NCI-H1694 (cell line): ENCODE measurements around the gene TOMM40L.

Source experiments
- DNase-seq: peaks from one replicate; lab custom pipeline; 2025; lab: John Stamatoyannopoulos, UW

The TOMM40L gene

DNA sequence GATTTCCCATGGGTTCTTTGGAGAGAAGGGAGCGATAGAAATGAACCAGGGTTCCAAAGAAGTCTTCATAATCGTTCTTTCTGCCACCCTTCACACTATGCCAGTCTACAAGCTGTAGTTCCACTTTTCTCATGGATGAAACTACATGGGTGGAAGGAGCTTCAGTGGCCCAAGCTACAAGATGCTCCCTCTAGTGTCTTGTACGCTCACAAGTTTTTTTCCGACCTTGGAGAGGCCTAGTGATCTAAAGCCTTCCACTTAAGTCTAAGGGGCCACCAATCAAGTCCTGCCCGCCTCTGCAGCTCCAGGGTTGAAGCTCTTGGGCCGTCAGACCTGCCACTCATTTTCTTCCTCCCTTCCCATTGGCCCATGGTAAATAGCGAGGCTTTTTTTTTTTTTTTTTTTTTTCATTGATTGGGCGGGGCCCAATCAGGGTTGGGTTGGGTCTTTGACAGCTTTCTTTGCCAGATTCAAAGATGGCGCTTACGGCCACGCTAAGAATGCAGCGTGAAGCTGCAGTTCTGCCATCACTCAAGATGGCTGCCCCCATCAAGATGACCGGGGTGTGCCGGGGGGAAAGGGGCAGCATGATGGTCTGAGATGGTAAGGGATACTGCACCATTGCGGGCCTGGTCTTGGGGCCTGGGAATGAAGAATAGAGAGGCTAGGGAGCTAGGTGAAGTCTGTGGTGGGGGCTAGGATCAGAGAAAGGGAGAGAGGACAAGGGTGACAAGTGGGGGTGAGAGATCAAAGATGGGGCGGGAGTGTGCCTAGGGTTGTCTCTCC is at the start of gene TOMM40L:
TOMM40L (plus strand) TSS at position 527 of the 786 bp plus-strand sequence. CDS start 430 bp downstream, outside the sequence.
- peak; percentile 99 for DNase-seq

GRCh38 chr1:161176468-161177111 is 49.3 kb upstream of the TOMM40L start:
- no peak for DNase-seq

DNA sequence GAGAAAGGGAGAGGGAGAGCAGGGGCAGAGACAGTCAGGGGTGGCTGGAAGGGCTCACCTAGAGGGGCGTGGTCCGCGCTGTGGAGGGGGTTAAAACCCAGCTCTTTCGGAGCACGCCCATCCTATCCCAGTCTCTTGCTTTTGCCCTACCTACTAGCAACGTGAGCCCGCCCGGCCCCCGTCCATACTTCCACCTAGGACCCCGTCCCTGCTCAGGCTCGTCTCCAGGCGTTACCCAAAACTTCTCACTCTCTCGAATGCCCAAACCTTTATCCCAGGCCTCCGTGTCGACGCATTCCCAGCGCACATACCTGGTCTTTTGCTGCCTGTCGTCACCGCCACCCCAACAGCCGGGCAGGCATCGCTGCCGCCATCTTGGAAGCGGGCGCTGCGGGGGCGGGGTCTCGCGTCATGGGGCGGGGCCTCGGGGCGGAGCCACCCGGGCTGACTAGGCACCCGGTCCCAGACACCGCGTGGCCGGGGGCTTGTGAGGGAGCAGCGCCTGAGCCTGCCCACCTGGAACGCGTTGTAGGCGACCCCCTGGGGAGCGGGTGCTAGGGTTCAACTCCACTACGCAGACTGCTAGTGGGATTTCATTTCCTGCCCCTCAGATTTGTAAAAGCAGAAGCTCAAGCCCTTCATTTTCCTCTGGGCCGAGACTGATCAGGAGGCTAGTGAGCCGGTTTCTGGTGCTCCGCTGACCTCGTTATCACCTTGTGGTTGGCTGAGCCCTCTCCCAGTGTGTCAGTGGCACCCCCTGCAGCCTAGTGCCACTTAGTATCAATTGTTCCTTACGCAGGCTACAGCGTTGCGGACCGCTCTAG is 48.5 kb upstream of the TOMM40L start, which contains the start of gene B4GALT3:
B4GALT3 (minus strand) TSS at position 396 of the 824 bp plus-strand sequence. CDS start 1,447 bp downstream, outside the sequence.
- DNase-seq: peak; percentile 55

DNA sequence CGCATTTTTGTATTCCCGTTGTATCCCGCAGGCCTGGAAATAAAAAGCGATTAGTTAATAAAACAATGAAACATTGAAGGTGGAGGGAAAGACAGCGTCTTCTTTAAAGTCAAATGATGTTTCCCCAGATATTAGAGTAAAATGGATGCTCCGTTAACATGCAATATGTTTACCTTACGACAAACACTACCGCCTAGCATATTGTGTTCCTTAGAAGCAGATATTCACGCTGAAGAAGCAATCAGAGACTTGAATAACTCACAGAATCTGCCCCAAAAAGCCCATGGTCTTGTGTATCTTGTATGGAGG is 48.0 kb upstream of the TOMM40L start:
- no peak for DNase-seq

DNA sequence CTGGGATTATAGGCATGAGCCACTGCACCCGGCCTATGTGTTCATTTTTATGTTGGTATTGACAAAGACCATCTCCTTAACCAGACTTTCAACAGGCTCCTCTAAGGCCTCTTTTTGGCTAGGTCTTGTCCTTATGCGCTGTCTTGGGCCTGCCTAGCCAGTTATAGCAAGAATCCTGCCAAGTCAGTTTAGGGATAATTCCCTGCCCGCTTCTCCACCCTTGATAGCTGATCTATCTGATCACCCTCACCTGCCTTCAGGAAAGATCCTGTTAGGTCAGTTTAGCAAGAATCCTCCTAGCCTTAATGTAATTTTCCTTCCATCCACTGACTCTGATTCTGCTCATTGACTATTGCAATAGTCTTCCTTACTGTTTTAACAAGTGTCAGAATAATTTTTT is 46.2 kb upstream of the TOMM40L start:
- DNase-seq: no peak

- no peak for DNase-seq
Observed at GRCh38 chr1:161180639-161181038, 45.2 kb upstream of the TOMM40L start.

DNA sequence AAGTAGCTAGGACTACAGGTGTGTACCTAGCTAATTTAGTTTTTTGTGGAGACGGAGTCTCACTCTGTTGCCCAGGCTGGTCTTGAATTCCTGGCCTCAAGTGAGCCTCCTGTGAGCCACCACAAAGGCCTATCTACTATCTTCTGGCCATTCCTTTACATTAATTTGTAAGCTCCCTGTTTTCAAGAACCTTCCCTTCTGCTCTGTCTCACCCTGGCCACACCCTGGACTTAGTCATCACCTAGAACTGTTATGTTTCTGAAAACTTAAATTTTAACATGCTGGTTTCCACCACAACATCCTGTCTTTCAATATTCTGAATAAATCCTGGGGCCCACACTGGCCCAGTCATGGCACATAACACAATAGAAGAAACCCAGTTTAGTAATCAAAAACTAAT is 43.6 kb upstream of the TOMM40L start:
- no peak for DNase-seq

DNA sequence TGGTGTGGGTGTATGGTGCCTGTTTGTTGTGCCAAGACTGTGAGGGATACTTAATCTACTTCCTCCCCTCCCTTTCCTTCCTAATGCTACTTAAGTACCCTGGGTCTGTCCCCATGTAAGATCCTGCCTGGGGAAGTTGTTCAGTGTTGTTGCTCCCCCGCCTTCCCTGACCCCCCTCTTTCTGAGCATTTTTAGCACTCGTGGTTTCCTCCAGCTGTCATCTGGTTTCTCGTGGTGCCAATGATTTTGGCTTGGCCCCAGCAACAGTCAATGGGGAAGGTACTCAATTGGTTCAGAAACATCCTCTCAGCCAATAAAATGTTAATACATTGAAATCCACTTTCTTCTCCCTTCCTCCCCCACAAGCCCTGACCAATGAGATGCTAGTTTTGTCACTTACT is 40.6 kb upstream of the TOMM40L start:
- peak; percentile 96 for DNase-seq

DNA sequence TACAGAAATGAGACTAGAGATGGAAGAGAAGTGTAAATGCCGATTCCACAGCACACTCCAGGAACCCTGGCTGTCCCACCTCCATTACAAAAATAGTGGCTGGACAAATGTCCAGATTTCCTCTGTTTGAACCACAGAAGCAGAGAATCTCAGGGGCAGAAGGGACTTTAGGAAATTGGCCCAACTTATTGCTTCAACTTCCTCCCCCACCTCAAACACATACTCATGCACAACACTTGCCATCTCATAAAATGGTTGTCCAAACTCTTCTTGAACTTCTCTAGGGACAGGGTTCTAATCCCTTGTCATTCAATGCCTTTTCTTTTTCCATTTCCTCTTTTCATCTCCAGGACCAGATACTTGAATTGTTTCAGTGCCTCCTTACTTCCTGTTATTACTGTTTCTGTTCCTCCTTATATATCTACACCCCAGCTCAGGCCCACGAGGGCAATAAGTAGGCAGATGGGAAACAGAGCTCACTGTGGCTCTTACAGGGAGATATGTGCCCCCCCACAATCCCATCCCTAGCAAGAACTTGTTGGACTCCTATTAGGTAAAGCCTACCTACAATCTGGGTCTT is 40.0 kb upstream of the TOMM40L start:
- no peak for DNase-seq

GRCh38 chr1:161187311-161187710 is 38.5 kb upstream of the TOMM40L start:
- no peak for DNase-seq

DNA sequence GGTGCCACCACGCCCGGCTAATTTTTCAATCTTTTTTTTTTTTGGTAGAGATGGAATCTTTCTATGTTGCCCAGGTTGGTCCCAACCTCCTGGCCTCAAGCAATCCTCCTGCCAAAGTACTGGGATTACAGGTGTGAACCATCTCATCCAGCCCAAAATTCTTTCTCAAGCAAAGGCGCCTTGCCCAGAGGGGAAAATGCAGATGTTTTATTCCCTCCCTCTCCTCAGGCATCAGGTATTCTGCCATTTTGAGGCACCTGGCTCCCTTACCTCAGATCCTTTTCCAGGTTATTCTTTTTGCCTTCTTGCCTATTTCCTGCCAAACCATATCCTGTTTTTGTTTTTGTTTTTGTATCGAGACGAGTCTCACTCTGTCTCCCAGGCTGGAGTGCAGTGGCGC is 37.5 kb upstream of the TOMM40L start:
- no peak for DNase-seq

- no peak for DNase-seq
Observed at GRCh38 chr1:161189036-161189435, 36.8 kb upstream of the TOMM40L start.

DNA sequence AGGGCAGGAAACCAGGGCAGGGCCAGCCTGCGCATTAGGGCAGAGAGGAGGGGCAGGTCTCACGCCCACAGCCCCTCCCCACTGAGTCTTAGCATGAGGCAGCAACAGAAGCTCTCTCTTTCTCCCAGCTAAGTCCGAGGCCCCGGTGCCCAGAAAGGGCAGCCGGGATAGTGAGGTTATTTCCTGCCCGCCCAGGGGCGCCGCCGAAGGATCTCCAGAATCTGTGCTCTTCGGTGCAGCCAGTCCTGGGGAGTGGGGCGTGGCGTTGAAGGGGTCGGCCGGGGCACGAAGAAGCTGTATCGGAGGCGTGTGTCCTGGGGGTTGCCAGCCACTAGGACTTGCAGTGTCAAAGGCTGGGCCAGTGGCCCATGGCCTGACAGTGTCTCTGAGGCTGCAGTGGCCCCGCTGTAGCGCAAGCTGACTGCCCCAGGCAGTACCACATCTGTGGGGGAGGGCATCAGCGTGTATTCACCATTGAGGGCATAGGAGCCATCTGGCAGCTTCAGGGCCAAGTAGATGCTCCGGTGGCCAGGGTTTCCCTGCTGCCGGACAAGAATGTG is 34.8 kb upstream of the TOMM40L start:
- no peak for DNase-seq

GRCh38 chr1:161191971-161192370 is 33.9 kb upstream of the TOMM40L start:
- no peak for DNase-seq

GRCh38 chr1:161192476-161193465 is 33.1 kb upstream of the TOMM40L start:
- peak; percentile 66 for DNase-seq

DNA sequence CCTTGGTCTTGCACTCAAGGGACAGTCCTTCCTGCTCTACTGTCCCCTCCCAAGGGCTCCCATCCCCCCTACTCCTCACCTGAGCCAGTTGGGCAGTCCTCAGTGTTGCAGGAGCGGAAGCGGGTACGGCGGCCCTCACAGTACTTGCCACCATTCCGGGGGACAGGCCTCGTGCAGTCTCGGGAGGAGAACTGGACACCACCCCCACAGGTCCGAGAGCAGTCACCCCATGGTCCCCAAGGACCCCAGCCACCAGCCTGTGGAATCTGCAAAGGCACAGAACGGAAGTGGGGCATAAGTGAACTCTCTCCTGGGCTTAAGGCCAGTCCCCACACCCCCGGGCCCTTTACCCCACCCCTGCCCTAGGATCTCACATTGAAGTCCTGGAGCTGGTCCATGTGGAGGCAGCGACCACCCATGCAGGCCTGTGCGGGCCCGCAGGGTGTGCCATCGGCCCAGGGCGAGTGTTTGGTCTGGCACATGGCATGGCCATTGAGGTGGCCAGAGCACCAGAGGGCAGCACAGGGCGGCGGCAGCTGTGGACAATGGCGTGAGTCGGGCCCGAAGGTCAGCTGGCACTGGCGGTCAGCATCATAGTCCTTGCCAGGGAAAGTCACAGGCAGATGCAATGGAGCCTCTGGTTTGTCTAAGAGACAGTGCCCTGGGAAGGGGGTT is 32.2 kb upstream of the TOMM40L start:
- no peak for DNase-seq

GRCh38 chr1:161195171-161195570 is 30.7 kb upstream of the TOMM40L start:
- DNase-seq: no peak

DNA sequence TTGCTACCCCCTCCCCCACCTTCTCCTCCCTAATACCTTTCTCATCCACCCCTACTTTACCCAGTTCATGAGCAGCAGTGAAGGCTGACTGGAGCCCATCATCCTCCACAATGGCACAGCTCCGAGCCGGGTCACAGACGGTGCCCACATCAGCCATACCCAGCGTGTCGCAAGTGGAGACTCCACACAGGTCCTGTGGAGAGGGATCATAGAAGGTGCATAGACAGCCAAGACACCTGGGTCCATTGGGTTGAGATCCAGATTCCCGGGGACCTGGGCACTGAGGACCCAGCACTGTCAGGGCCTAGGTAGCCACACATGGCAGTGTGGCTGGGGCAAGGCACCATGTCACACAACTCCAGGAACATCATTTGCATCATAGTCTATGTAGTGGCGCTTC is 29.7 kb upstream of the TOMM40L start:
- DNase-seq: no peak

DNA sequence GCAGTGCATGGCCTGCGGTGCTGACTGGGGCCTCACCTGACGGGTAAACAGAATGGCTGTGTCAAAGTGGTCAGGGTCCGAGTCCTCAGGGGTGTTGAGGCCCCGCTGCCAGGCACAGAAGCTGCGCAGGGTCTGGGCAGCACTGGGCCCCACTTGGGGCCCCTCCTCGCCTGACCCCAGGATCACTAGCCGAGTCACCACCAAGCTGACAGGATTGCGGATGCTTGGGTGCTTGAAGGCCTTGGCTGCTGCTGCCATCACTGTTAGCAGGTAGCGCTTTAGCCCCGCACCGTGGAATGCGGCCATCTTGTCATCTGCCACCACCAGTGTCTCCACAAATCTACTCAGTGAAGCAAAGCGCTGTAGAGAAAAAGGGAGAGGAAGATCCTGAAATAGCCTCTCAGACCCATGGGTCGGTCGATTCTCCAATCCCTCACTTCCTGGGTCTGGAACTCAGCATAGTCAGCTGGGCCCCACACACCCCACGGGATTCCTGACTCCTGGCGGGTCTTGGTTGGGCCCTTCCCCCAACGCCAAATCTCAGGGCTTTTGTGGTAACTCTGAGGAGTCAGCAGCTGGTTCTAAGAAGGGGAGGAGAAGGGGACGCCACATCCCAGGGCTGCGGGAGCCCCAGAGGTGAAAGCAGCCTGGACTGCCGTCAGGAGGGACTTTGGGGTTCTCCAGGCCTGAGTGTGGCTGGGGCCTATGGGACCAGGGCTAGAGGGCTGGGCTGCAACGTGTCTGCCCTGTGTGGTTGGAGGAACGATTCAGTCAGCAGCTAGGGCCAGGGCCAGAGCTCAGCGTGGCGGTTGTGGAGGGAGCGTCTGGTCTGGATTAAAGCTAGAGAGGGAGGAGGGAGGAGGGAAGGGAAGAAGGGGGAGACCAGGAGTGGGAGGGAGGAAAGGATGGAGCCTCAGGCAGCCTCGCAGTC is 29.1 kb upstream of the TOMM40L start:
- DNase-seq: no peak
